Keratinocyte (primary cell): ENCODE results near the gene POLK. TPM values are rescaled to one million over a fixed set of nuclear protein-coding genes. Genes with fewer than 3 reads are reported as not detected.

Experiments used
- DNase-seq: peaks from one replicate; pipeline ENCODE4 v3.0.0-alpha.2; 2011; ENCODE audit warnings: low read depth, missing footprints, low spot score
- FAIRE-seq: peaks from 2 replicates; lab custom pipeline; 2011; peaks lifted over from hg19 to GRCh38; lab: Jason Lieb, UNC
- H2AFZ ChIP-seq: 2 replicates; pipeline ENCODE4 v1.6.0; 2012; ENCODE audit warnings: low read length, control low read depth, inconsistent platforms; ENCODE audit not compliant: control insufficient read depth
- H3K27ac ChIP-seq: 2 replicates; pipeline ENCODE4 v1.5.1; 2011; ENCODE audit warnings: low read length; ENCODE audit not compliant: control insufficient read depth, insufficient read depth
- H3K27me3 ChIP-seq: 3 replicates; pipeline ENCODE4 v1.6.0; 2011; ENCODE audit warnings: low read length; ENCODE audit not compliant: control insufficient read depth, insufficient read depth; ENCODE audit errors: extremely low read depth
- H3K36me3 ChIP-seq, 2 experiments: 2 replicates in 1 of 2; 3 replicates in 1 of 2; pipeline ENCODE4 v1.5.1; 2011; ENCODE audit warnings: low read length in 2 of 2, mild to moderate bottlenecking in 1 of 2; ENCODE audit not compliant: control insufficient read depth in 2 of 2, insufficient read depth in 2 of 2; ENCODE audit errors: extremely low read depth in 1 of 2
- H3K4me1 ChIP-seq: 3 replicates; pipeline ENCODE4 v1.5.1; 2011; ENCODE audit warnings: low read length; ENCODE audit not compliant: control insufficient read depth, insufficient read depth; ENCODE audit errors: extremely low read depth
- H3K4me2 ChIP-seq: 3 replicates; pipeline ENCODE4 v1.6.0; 2011; ENCODE audit warnings: low read depth, low read length; ENCODE audit not compliant: control insufficient read depth, insufficient read depth; ENCODE audit errors: extremely low read depth
- H3K4me3 ChIP-seq, 3 experiments: fragments of 200-600 bp in 1 of 3; sonication (generic) in 1 of 3; 2 replicates in 2 of 3; 3 replicates in 1 of 3; pipeline ENCODE4 v1.5.1; 2011 to 2016; ENCODE audit warnings: low read length in 3 of 3, mild to moderate bottlenecking in 3 of 3, control low read depth in 2 of 3, inconsistent platforms in 1 of 3, low read depth in 1 of 3, mixed read lengths in 1 of 3, mixed run types in 1 of 3, moderate library complexity in 1 of 3; ENCODE audit not compliant: control insufficient read depth in 2 of 3, insufficient read depth in 2 of 3; ENCODE audit errors: extremely low read depth in 1 of 3
- H3K79me2 ChIP-seq: 2 replicates; pipeline ENCODE4 v1.6.0; 2012; ENCODE audit warnings: low read length; ENCODE audit not compliant: control insufficient read depth, insufficient read depth
- H3K9ac ChIP-seq: 3 replicates; pipeline ENCODE4 v1.6.0; 2011; ENCODE audit warnings: low read length; ENCODE audit not compliant: control insufficient read depth, insufficient read depth; ENCODE audit errors: extremely low read depth
- H3K9me1 ChIP-seq: 3 replicates; pipeline ENCODE4 v1.6.0; 2011; ENCODE audit warnings: low read length; ENCODE audit not compliant: control insufficient read depth, insufficient read depth; ENCODE audit errors: extremely low read depth
- H3K9me3 ChIP-seq: 2 replicates; pipeline ENCODE4 v1.5.1; 2012; ENCODE audit warnings: low read depth, low read length; ENCODE audit not compliant: control insufficient read depth
- H4K20me1 ChIP-seq: 3 replicates; pipeline ENCODE4 v1.6.0; 2011; ENCODE audit warnings: low read length; ENCODE audit not compliant: control insufficient read depth, insufficient read depth; ENCODE audit errors: extremely low read depth
- EZH2 ChIP-seq: IDR thresholded peaks from one replicate; pipeline ENCODE4 v1.6.1; 2012; ENCODE audit warnings: inconsistent platforms, mild to moderate bottlenecking, low read length, moderate library complexity
- dilution Hi-C: fragments of 300-500 bp; cut with MboI; formaldehyde crosslinking; loops from one replicate; pipeline ENCODE4 v1.7.0; 2020; ENCODE audit warnings: low sequenced_read_pairs; ENCODE audit not compliant: extremely low pct_ligation_motif_present
- polyA plus RNA-seq, 5 experiments: library from polyadenylated mRNA; depleted of rRNA in 3 of 5; stranded (reverse) in 3 of 5; stranded (forward) in 1 of 5; unstranded in 1 of 5; fragments of >200 nt; gene quantifications; 1 replicate in 1 of 5; 2 replicates in 3 of 5; 3 replicates in 1 of 5; pipeline versions ENCODE4 v1.2.1 to v1.2.3, GENCODE V29; 2011 to 2012; ENCODE audit warnings: missing spikeins in 2 of 5, low read depth in 1 of 5, low replicate concordance in 1 of 5
- TF ChIP-seq, protein P1 (sequence below), 3 experiments: IDR thresholded peaks in 1 of 3; conservative IDR thresholded peaks in 1 of 3; optimal IDR thresholded peaks in 1 of 3; 2 replicates in 2 of 3; 3 replicates in 1 of 3; pipeline versions ENCODE3 to v1.5.1; 2011; ENCODE audit warnings: low read length in 3 of 3, mild to moderate bottlenecking in 3 of 3, moderate library complexity in 2 of 3, control low read depth in 1 of 3, inconsistent platforms in 1 of 3; ENCODE audit not compliant: insufficient read depth in 2 of 3; ENCODE audit errors: extremely low read depth in 1 of 3

The POLK gene
- polyA plus RNA-seq, 1 donor (not counting 4 experiments of a cell fraction or from before 2014, with no cell fraction given) = 25.8 TPM

DNA sequence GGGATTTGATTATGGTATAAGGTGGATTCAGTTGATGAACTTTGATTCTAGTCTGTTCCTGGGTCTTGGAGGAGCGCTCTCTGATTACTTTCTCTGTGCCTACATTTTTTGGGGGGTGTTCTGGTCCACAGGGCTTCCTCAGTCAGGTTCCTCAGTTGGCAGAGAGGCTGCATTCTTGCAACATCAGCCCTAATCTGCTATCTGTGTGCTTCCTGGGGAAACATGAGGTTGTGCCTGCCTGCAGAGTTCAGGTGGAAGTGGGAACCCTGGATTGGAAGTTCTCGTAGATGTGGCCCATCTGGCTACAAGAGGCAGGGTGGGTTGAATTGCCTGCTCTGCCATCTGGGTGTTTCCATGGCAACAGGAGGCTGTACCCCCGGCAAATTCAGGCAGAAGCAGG is 24.5 kb downstream of the POLK start:
- Histone ChIP-seq H3K4me2 (no peak overlapping the region), H3K9me3 (peaks cover 2% of the 10 kb centered on the region), H3K9ac (no peak overlapping the region), H3K36me3 (no peaks in the 10 kb centered on the region), H3K27ac (no peak overlapping the region), H3K4me1 (peaks cover 21% of the 10 kb centered on the region), H3K9me1 (no peaks in the 10 kb centered on the region), H4K20me1 (no peaks in the 10 kb centered on the region), H2AFZ (no peak overlapping the region), H3K79me2 (peaks cover 54% of the 10 kb centered on the region), H3K4me3 (no peak overlapping the region), H3K27me3 (no peaks in the 10 kb centered on the region)
- DNase-seq = no peak
- TF ChIP-seq EZH2 = no peak
- TF ChIP-seq, protein P1, sequence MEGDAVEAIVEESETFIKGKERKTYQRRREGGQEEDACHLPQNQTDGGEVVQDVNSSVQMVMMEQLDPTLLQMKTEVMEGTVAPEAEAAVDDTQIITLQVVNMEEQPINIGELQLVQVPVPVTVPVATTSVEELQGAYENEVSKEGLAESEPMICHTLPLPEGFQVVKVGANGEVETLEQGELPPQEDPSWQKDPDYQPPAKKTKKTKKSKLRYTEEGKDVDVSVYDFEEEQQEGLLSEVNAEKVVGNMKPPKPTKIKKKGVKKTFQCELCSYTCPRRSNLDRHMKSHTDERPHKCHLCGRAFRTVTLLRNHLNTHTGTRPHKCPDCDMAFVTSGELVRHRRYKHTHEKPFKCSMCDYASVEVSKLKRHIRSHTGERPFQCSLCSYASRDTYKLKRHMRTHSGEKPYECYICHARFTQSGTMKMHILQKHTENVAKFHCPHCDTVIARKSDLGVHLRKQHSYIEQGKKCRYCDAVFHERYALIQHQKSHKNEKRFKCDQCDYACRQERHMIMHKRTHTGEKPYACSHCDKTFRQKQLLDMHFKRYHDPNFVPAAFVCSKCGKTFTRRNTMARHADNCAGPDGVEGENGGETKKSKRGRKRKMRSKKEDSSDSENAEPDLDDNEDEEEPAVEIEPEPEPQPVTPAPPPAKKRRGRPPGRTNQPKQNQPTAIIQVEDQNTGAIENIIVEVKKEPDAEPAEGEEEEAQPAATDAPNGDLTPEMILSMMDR (optimal IDR thresholded peaks at IDR 0.05 in 1 of 3, IDR thresholded peaks at IDR 0.05 in 1 of 3, conservative IDR thresholded peaks at IDR 0.05 in 1 of 3; ENCODE audit: extremely low read depth in 1 of 3, insufficient read depth in 2 of 3, low read length in 3 of 3) = no peak
- dilution Hi-C loops = no loop called here
- FAIRE-seq = no peak

DNA sequence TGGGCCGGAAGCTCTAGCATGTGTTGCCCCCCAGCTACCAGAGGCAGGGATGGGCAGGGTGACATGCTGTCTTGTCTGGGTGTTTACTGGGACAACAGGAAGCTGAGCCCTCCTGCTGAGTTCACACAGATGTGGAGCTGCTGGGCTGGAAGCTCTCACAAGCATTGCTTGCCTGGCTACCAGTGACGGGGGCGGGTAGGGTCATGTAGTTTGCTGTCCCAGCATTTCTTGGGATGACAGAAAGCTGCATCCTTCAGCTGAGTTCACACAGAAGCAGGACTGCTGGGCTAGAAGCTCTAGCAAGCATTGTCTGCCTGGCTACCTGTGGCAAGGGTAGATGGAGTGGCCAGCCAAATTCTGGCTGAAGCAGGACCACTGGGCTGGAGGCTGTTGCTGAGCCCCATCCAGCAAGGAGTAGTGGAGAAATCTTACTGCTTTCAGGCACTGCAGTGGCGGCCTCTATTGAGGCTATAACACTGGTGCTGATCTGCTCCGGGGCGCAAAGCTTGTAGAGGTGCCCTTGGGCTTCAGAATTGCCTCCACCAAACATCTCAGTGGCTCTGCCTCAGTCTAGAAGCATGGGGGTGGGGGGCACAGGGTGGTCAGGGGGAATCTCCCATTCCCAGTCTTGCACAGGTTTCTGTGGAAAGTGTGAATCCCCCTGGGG is 25.1 kb downstream of the POLK start:
- no peaks in the 10 kb centered on the region for H4K20me1 ChIP-seq
- no peaks in the 10 kb centered on the region for H3K9me1 ChIP-seq
- peaks cover 2% of the 10 kb centered on the region for H3K9me3 ChIP-seq
- FAIRE-seq (no peak), DNase-seq (no peak)
- no peak overlapping the region for H3K27ac ChIP-seq
- H3K36me3 ChIP-seq = no peaks in the 10 kb centered on the region
- H2AFZ ChIP-seq = no peak overlapping the region
- H3K27me3 ChIP-seq = no peaks in the 10 kb centered on the region
- H3K79me2 ChIP-seq = peaks cover 49% of the 10 kb centered on the region
- no peak overlapping the region for H3K4me2 ChIP-seq
- dilution Hi-C loops = no loop called here
- TF ChIP-seq, protein P1 (optimal IDR thresholded peaks at IDR 0.05 in 1 of 3, IDR thresholded peaks at IDR 0.05 in 1 of 3, conservative IDR thresholded peaks at IDR 0.05 in 1 of 3; ENCODE audit: extremely low read depth in 1 of 3, insufficient read depth in 2 of 3, low read length in 3 of 3) = no peak
- TF ChIP-seq EZH2 = no peak
- peaks cover 21% of the 10 kb centered on the region for H3K4me1 ChIP-seq
- H3K4me3 ChIP-seq = no peak overlapping the region
- no peak overlapping the region for H3K9ac ChIP-seq
